ENCODE data around the gene ZBTB11.
"Not testable (repeated sequence)": the region's sequence is repeated elsewhere in the genome, so short reads cannot be mapped to it uniquely, and the experiment has no call there.

The ZBTB11 gene, protein sequence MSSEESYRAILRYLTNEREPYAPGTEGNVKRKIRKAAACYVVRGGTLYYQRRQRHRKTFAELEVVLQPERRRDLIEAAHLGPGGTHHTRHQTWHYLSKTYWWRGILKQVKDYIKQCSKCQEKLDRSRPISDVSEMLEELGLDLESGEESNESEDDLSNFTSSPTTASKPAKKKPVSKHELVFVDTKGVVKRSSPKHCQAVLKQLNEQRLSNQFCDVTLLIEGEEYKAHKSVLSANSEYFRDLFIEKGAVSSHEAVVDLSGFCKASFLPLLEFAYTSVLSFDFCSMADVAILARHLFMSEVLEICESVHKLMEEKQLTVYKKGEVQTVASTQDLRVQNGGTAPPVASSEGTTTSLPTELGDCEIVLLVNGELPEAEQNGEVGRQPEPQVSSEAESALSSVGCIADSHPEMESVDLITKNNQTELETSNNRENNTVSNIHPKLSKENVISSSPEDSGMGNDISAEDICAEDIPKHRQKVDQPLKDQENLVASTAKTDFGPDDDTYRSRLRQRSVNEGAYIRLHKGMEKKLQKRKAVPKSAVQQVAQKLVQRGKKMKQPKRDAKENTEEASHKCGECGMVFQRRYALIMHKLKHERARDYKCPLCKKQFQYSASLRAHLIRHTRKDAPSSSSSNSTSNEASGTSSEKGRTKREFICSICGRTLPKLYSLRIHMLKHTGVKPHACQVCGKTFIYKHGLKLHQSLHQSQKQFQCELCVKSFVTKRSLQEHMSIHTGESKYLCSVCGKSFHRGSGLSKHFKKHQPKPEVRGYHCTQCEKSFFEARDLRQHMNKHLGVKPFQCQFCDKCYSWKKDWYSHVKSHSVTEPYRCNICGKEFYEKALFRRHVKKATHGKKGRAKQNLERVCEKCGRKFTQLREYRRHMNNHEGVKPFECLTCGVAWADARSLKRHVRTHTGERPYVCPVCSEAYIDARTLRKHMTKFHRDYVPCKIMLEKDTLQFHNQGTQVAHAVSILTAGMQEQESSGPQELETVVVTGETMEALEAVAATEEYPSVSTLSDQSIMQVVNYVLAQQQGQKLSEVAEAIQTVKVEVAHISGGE

DNA sequence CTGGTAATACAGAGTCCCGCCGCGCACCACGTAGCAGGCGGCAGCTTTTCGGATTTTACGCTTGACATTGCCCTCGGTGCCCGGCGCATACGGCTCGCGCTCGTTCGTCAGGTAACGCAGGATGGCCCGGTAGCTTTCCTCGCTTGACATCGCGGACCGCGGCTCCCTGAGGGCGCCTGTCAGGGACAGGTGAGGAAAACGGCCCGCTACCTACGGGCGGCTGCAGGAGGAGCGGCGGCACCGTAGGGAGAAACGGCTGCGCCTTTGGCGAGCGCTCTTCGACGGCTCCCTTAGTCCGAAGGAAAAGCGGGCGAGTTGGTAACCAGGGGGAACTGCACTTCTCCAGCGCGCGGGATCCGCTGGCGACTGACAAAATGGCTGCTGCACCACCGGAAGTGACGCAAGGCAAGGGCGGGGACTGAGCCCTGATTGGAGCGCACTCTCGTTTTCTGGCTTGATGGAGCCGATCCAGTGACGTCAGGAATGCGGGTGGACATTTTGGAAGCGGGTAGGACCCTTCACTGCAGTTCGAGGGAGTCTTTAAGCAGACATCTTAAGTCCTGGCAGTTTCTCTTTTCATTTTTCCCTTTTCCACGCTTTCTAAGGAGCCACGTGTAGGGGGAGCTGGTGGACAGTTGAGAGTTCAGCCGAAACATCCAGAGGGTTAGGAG is at the start of gene ZBTB11:
Gene ZBTB11, minus strand, starts transcription at position 368 of the 671 bp plus-strand sequence. Its CDS starts 218 bp downstream, at position 150.
- DNase-seq: peak; percentile 100

DNA sequence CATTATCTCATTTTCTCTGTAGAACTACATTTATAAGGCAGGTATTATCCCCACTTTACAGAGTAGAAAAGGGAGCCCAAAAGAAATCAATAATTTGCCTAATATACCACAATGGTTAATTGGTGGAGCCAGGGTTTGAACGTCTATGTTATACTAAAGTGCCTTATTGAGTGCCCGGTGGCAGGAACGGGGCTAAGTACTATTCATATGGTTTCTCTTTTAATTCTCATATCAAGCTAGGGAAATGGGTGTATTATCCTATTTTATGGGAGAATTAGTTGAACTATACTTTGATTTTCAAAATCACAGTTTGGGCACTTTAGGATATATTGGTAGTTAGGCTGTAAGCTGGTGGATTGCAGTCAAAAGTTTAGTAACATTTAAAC is 49.0 kb upstream of the ZBTB11 start:
- DNase-seq: no peak

DNA sequence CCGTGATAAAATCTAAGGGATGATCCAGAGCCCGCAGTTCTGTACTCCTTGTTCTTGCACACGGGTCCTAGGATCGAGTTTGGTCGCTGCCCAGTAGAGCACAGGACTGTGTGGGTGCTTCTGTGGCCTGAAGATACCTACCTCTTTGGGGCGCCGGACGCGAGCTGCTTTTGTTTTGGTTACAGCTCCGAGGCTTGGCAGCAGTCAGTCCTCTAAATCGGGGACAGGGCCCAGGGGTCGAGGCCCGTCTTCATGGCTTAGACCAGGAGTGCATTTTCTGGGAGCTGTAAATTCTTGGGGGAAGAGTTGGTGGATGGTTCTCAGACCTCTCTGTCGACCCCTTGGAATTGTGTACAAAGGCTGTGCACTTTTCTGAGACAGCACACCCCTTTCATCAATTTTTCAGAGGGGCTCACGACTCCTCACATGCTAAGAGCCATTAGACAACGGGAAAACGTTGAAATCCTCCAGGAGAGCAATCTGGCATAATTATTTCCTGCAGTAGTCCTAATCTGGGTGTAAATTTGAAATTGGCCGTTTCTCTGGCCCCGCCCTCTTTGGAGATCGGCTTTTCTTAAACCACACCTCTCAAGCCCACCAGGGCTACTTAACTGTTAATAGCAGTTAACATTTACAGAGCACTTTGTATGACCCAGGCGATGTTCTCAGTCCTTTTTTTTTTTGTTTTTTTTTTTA is 48.4 kb upstream of the ZBTB11 start:
- peak; percentile 44 for DNase-seq

DNA sequence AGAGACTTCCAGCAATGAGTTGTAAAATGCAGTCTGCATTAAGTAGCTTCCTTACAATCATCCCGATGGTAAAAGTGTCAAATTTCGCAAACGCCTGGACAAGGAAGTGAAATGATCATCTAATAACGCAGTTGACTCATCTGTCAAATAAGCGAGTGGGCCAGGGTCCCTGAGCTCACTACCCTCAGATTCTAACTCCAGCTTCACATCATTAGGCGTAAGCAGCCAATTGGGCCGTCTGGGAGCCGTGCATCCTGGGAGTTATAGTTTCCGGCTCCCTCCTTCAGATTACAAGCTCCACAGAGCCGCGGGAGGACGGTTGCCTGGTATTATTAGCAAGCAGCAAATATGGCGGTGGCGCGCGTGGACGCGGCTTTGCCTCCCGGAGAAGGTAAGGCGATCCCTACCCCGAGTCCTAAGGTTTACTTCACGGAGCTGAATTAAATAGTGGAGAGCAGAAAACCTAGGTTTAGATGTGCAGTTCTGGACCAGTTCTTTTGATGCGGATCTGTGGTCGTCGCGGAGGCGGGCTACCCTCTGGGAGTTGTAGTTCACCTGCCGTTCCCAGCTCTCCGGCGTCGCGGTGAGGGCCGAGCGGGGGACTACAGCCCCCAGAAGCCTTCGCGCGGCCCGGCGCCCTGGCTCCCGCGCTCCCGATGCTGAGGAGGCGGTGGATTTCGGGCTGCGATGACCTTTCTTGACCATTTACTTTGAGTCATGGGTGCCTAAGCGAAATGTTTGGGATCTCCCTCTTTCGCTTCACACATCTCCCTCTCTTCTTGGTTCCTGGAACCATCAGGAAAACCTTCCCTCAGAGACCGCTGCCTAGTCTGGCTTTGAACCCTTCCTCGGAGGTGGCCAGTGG is 47.6 kb upstream of the ZBTB11 start, which contains the start of gene CEP97:
Gene CEP97, plus strand, starts transcription at position 286 of the 865 bp plus-strand sequence. Its CDS starts 63 bp downstream, at position 349.
- DNase-seq: peak; percentile 95

DNA sequence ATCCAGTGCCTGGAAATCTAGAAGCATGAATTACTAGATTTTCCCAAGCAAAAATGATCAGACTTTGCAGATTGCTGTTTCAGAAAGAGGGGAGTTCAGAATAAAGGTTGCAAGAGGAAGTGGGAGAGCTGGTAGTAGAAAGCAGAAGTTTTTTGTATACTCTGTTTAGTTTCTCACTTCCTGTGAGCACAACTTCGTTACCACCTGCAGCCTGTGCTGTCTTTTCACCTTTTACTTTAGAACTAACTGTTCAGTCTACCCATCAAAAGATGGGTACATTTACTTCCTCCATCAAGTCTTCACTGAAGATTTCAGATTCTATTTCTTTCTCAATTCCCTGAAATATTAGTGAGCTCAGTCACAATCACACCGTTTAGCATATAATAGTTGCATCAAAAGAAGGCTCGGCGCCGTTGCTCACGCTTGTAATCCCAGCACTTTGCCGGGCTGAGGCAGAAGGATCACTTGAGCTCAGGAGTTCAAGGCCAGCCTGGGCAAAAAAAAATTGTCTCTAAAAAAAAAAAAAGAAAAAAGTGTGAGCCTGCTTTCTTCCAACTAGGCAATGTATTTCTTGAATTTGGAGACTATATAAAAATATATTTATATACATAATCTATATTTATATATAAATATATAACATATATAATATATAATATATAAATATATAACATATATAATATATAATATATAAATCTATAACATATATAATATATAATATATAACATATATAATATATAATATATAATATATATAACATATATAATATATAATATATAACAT is 45.7 kb upstream of the ZBTB11 start:
- DNase-seq: no peak

DNA sequence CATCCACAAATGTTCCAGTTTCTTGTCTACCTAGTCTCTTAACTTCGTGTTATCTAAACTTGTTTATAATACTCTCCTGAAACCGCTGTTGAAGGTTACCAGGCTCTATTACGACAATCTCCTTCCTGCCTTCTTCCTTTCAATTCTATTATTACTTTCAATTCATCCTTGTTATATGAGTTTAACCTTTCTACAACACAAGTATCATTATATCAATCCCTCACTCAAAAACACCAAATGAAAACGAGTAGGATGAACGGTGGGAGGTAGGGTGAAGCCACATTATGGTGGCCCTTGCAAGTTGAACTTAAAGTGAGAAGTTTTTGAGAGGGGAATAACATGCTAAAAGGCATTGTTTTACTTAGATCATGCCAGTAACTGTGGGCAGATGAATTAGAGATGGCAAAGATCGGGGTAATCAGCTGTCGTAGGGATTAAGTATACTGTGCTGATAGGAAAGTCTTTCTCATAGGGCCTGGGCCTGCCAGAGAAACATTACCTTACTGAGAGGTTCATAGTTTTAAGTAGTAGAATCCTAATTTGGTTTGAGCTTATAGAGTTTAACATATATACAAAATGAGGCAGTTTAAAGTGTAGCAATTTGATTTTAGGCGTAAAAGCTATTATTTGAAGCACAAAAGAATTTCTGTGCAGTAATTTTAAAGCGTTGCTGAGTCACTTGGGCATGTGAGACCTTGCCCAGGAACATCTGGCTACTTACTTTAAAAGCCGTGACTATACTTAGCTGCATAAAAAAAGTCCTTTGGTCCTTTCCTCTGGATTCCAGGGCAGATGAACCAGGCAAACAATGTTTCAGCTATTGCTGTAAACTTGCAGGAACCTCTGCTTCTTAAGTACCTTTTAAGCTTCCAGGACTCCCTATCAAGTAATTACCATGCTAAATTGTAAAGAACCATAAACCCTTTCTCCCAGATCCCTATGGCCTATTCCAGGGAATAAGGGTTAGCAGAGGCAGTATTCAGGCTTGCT is 44.2 kb upstream of the ZBTB11 start:
- no peak for DNase-seq

DNA sequence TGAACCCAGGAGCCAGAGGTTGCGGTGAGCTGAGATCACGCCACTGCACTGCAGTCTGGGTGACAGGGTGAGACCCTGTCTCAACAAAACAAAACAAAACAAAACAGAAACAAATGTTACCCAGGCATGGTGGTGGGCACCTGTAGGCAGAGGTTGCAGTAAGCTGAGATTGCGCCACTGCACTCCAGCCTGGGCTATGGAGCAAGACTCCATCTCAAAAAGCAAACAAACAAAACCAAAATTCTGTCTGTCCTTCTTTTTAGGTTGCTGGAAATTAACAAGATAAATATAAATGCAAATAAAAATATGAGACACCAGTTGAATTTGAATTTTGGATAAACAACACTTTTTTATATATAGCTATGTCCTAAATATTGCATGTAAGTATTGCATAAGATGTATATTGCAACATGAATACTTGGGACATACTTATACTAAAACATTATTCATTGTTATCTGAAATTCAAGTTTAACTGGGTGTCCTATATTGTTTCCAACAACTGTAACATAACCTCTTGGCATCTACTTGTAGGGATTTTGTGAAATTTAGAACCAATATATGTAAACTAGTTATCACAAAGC is 42.8 kb upstream of the ZBTB11 start:
- DNase-seq: no peak

DNA sequence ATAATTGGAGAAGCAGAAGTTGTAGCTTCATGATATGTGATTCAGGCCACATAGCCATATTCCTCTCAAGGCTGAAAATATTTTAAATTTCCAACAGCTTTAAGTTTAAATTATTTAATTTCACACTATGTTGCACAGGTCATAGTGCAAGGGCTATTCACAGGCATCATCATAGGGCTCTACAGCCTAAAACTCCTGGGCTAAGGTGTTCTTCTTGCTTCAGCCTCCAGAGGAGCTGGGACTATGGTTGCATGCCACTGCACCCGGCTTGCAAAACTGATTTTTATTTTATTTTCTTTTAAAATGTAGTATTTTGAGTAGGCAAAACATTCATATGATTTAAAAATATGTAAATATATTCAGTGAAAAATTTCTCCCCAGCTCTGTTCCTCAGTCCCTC is 41.5 kb upstream of the ZBTB11 start:
- DNase-seq: no peak

DNA sequence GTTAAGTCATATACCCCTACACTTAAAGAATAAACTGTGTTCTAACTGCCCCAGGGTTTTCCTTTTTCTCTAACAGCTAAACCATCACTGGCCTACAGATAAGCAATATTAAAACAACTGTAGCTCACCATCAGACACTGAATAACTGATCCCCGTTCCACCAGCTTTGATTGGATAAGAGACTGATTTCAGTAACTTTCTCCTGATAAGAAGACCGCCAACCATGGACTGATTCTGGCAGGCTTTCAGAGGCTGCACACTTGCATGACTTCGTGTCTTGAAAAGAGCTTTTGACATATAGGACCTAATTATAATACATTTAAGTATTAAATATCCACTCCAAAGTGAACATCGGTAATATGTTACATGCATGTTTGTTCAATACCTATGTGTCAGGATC is 32.2 kb upstream of the ZBTB11 start:
- DNase-seq: no peak

DNA sequence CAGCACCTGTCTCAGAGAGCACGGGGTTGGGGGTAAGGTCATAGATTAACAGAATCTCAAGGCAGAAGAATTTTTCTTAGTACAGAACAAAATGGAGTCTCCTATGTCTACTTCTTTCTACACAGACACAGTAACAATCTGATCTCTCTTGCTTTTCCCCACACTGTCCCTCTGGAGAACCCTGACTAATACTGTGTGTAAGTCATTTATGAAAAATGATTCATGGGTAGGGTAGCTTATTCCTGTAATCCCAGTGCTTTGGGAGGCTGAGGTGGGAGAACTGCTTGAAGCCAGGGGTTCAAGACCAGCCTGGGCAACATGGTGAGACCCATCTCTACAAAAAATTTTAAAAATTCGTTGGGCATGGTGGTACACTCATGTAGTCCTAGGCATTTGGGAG is 27.7 kb upstream of the ZBTB11 start:
- not testable (repeated sequence) for DNase-seq

DNA sequence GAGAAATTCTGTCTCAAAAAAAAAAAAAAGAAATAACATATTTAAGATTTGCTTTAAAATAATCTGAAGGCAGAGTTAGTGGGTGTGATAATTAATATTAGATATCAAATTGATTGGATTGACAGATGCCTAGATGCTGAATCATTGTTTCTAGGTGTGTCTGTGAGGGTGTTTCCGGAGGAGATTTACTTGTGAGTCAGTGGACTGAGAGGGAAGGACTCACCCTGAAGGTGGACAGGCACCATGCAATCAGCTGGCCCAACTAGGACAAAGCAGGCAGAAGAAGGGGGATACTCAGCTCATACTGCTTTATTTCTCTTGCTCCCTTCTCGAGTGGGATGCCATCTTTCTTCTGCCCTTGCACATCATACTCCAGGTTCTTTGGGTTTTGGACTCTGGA is 26.2 kb upstream of the ZBTB11 start:
- DNase-seq: no peak

DNA sequence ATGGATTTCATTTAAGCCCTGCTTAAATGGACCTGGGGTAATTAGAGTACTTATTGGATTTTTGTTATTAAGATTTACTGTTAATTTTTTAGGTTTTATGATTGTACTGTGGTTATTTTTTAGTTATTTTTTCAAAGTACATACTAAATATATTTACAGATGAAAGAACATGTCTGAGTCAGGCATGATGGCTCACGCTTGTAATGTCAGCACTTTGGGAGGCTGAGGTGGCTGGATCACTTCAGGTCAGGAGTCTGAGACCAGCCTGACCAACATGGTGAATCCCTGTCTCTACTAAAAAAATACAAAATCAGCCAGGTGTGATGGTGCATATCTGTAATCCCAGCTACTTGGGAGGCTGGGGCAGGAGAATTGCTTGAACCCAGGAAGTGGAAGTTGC is 25.8 kb upstream of the ZBTB11 start:
- DNase-seq: no peak

DNA sequence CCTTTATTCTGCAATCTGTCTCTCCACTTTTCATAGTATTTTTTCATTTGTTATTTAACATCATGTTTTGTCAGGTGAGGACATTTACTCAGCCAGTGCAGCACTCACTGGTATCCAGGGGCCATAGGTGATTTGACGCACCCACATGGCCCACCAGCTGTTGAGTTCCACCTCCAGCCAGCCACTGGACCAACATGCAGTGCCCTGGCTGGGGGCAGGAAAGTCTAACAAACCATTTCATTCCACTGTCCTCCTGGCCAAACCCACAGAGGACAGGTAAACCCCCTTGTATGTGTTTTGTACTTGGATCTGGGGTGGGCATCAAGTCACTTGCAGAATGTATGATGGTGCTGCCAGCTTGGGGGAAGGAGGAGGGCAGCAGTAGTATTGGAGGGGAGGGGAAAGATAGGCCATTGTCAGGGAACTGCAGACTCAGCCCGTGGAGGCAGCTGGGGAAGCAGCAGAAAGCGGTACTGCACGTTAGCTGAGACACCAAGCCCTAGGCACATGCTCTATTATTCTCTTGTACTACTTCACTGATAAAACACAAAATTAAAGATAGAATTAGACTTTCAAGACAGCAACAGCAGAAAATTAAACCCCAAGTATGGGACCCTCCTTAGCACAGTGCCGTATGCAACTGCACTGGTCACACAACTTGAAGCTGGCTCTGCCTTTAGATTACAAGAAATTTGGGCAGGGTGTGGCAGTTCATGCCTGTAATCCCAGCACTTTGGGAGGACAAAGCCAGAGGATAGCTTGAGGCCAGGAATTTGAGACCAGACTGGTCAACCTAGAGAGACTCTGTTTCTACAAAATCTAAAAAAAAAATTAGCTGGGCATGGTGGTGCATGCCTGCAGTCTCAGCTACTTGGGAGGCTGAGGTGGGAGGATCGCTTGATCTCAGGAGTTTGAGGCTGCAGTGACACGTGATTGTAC is 25.0 kb upstream of the ZBTB11 start:
- no peak for DNase-seq

DNA sequence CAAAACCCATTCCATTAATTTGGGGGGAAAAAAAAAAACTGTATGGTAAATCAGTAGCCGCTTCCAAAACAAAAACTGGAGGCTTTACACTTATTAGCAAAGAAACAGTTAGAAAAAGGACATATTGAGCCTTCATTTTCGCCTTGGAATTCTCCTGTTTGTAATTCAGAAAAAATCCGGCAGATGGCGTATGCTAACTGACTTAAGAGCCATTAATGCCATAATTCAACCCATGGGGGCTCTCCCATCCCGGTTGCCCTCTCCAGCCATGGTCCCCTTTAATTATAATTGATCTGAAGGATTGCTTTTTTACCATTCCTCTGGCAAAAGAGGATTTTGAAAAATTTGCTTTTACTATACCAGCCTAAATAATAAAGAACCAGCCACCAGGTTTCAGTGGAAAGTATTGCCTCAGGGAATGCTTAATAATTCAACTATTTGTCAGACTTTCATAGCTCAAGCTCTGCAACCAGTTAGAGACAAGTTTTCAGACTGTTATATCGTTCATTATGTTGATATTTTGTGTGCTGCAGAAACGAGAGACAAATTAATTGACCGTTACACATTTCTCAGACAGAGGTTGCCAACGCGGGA is 18.9 kb upstream of the ZBTB11 start:
- DNase-seq: no peak

DNA sequence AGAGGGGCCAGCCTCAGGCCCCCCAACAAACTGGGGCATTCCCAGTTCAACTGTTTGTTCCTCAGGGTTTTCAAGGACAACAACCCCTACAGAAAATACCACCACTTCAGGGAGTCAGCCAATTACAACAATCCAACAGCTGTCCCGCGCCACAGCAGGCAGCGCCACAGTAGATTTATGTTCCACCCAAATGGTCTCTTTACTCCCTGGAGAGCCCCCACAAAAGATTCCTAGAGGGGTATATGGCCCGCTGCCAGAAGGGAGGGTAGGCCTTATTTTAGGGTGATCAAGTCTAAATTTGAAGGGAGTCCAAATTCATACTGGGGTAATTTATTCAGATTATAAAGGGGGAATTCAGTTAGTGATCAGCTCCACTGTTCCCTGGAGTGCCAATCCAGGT is 17.9 kb upstream of the ZBTB11 start:
- DNase-seq: not testable (repeated sequence)

DNA sequence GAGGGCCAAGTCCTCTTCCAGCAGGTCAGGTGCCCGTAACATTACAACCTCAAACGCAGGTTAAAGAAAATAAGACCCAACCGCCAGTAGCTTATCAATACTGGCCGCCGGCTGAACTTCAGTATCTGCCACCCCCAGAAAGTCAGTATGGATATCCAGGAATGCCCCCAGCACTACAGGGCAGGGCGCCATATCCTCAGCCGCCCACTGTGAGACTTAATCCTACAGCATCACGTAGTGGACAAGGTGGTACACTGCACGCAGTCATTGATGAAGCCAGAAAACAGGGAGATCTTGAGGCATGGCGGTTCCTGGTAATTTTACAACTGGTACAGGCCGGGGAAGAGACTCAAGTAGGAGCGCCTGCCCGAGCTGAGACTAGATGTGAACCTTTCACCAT is 16.6 kb upstream of the ZBTB11 start:
- not testable (repeated sequence) for DNase-seq

Measured in femur (tissue), 1 donor.